Measurements from ENCODE around the gene C1orf74.
A peak's percentile ranks its signal among the peaks of the same experiment; 100 is the strongest.

The C1orf74 gene

GRCh38 chr1:209784265-209785169 lies at the start of gene C1orf74:
C1orf74 (minus strand) TSS chr1:209784559; CDS start chr1:209783634, 925 bp downstream.
- no peak; the same call in 1 of the 2 replicates for TF ChIP-seq EP300 (IDR thresholded peaks at IDR 0.05; ENCODE audit: borderline replicate concordance)
- peak; percentile 88 for TF ChIP-seq CREB1 (IDR thresholded peaks at IDR 0.05; ENCODE audit: low read depth)
- TF ChIP-seq EGR1 (IDR thresholded peaks at IDR 0.05): no peak
- TF ChIP-seq CEBPB (IDR thresholded peaks at IDR 0.05): no peak
- TF ChIP-seq REST (IDR thresholded peaks at IDR 0.05; ENCODE audit: low read depth): no peak
- 0 out of 2 replicates have a peak, but pooled peaks have one; percentile 59 for TF ChIP-seq TCF12 (IDR thresholded peaks at IDR 0.05; ENCODE audit: low read depth)
- peak; percentile 48; the same call in 1 of the 2 replicates for TF ChIP-seq YY1 (IDR thresholded peaks at IDR 0.05; ENCODE audit: low read depth)
- TF ChIP-seq MAX (IDR thresholded peaks at IDR 0.05): peak; percentile 89
- TF ChIP-seq TAF1 (IDR thresholded peaks at IDR 0.05; ENCODE audit: low read depth): peak; percentile 93
- TF ChIP-seq ZBTB7A (IDR thresholded peaks at IDR 0.05; ENCODE audit: low read depth): 0 out of 2 replicates have a peak, but pooled peaks have one; percentile 37
- TF ChIP-seq TEAD4 (IDR thresholded peaks at IDR 0.05): no peak

- TF ChIP-seq YY1 (IDR thresholded peaks at IDR 0.05; ENCODE audit: low read depth) (no peak), FOXM1 (IDR thresholded peaks at IDR 0.05; ENCODE audit: borderline replicate concordance, low read depth) (no peak), NFIC (IDR thresholded peaks at IDR 0.05) (no peak), USF1 (IDR thresholded peaks at IDR 0.05) (no peak), EGR1 (IDR thresholded peaks at IDR 0.05) (no peak), ZBTB7A (IDR thresholded peaks at IDR 0.05; ENCODE audit: low read depth) (no peak), REST (IDR thresholded peaks at IDR 0.05; ENCODE audit: low read depth) (no peak), CEBPB (IDR thresholded peaks at IDR 0.05) (no peak), TCF12 (IDR thresholded peaks at IDR 0.05; ENCODE audit: low read depth) (no peak), TEAD4 (IDR thresholded peaks at IDR 0.05) (no peak), EP300 (IDR thresholded peaks at IDR 0.05; ENCODE audit: borderline replicate concordance) (no peak)
Measured at GRCh38 chr1:209831615-209832014, 47.3 kb upstream of the C1orf74 start.

GRCh38 chr1:209830722-209831121 lies 46.4 kb upstream of the C1orf74 start:
- TF ChIP-seq TEAD4 (IDR thresholded peaks at IDR 0.05): no peak
- no peak for TF ChIP-seq NFIC (IDR thresholded peaks at IDR 0.05)
- TF ChIP-seq RAD21 (IDR thresholded peaks at IDR 0.05; ENCODE audit: low read depth): no peak
- no peak for TF ChIP-seq FOXM1 (IDR thresholded peaks at IDR 0.05; ENCODE audit: borderline replicate concordance, low read depth)
- TF ChIP-seq MAX (IDR thresholded peaks at IDR 0.05): no peak
- no peak for TF ChIP-seq REST (IDR thresholded peaks at IDR 0.05; ENCODE audit: low read depth)
- no peak for TF ChIP-seq CREB1 (IDR thresholded peaks at IDR 0.05; ENCODE audit: low read depth)
- TF ChIP-seq ZBTB7A (IDR thresholded peaks at IDR 0.05; ENCODE audit: low read depth): no peak
- TF ChIP-seq EGR1 (IDR thresholded peaks at IDR 0.05): no peak
- no peak for TF ChIP-seq TAF1 (IDR thresholded peaks at IDR 0.05; ENCODE audit: low read depth)
- TF ChIP-seq EP300 (IDR thresholded peaks at IDR 0.05; ENCODE audit: borderline replicate concordance): no peak

- TF ChIP-seq YY1 (IDR thresholded peaks at IDR 0.05; ENCODE audit: low read depth) (no peak), RAD21 (IDR thresholded peaks at IDR 0.05; ENCODE audit: low read depth) (no peak), USF1 (IDR thresholded peaks at IDR 0.05) (no peak), ZBTB7A (IDR thresholded peaks at IDR 0.05; ENCODE audit: low read depth) (no peak), CREB1 (IDR thresholded peaks at IDR 0.05; ENCODE audit: low read depth) (no peak), TEAD4 (IDR thresholded peaks at IDR 0.05) (no peak), MAX (IDR thresholded peaks at IDR 0.05) (no peak), TCF12 (IDR thresholded peaks at IDR 0.05; ENCODE audit: low read depth) (no peak), TAF1 (IDR thresholded peaks at IDR 0.05; ENCODE audit: low read depth) (no peak), CEBPB (IDR thresholded peaks at IDR 0.05) (no peak), EGR1 (IDR thresholded peaks at IDR 0.05) (no peak), FOXM1 (IDR thresholded peaks at IDR 0.05; ENCODE audit: borderline replicate concordance, low read depth) (no peak), EP300 (IDR thresholded peaks at IDR 0.05; ENCODE audit: borderline replicate concordance) (no peak), REST (IDR thresholded peaks at IDR 0.05; ENCODE audit: low read depth) (no peak), NFIC (IDR thresholded peaks at IDR 0.05) (no peak)
Measured at GRCh38 chr1:209829716-209830115, 45.4 kb upstream of the C1orf74 start.
